Stimulated activated CD8-positive, alpha-beta memory T cell treated with anti-CD3 and anti-CD28 coated beads, Interleukin-15, amount 100 ng/mL, for 24 hours (primary cell): ENCODE data around the gene LUZP1.

Source experiments
- DNase-seq: peaks from one replicate; pipeline ENCODE4 v3.0.0-alpha.2; 2020; ENCODE audit warnings: low read depth

The LUZP1 gene

DNA sequence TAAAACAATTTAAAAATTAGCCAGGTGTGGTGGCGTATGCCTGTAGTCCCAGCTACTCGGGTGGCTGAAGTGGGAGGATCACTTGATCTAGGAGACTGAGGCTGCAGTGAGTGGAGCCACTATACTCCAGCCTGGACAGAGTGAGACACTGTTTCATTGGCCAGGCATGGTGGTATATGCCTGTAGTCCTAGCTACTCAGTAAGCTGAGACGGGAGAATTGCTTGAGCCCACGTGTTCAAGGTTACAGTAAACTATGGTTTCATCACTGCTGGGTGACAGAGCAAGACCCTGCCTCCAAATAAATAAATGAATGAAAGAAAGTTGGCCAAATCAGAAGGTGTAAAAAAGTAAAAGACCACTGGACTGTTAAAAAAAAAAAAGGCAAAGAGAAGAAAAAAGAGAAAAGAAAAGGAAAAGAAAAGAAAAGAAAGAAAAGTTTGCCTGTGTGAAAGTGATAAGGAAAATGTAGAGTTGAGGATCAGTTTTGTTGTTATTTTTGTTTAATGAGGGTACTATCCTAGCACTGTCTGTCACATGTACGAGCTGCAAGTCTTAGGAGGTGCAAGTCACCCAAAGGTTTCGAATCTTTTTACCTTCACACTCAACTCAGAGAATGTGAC lies 52.3 kb downstream of the LUZP1 start:
- DNase-seq = no peak

DNA sequence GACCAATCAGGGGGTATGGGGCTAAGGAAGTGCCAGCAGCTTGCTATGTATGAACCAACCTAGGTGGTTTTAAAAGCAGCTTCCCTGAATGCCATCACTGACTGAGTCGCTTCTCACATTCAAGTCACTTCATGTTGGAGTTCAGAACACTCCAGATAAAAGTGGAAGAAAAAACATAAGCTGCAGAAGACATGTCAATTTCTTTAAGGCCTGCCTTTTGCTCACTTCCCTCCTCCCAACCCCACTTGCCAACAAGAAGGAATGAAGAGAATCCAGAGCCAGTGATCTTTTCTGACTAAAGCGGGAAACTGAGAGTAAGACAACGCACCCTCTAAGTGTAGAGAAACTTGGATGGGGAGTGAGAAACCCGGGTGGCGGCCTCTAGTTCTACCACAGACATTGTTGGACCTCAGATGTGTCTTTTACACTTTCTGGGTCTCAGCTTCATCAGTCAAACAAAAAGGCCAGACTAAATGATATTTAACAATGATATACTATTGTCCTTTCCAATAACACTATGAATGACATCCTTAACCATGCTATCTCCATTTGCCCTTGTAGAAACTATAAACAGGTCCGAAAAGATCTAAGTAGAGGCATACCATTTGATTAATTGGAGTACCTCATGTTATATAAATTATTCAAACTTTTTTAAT lies 54.1 kb downstream of the LUZP1 start:
- no peak for DNase-seq

GRCh38 chr1:23111600-23112535 lies 56.8 kb downstream of the LUZP1 start:
- DNase-seq = no peak

GRCh38 chr1:23110391-23110790 lies 58.3 kb downstream of the LUZP1 start:
- DNase-seq = no peak

GRCh38 chr1:23108918-23109533 lies 59.6 kb downstream of the LUZP1 start:
- DNase-seq = no peak

GRCh38 chr1:23103001-23103889 lies 65.4 kb downstream of the LUZP1 start:
- no peak for DNase-seq

DNA sequence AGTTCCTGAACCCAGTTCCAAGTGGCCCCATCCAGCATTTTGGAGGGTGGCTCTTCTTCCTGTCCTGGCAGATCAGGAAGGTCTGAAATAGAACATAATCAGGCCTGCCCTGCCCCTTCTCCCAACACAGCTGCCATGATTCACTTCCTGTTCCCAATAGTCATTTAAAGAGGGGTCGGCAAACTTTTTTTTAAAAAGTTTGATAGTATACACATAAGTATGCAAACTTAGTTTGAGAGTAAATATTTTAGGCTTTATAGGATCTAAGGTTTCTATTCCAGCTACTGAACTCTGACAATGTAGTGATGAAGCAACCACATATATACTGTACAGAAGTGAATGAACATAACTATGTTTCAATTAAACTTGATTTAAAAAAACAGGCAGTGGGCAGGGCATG lies 66.4 kb downstream of the LUZP1 start:
- DNase-seq = no peak

- DNase-seq = no peak
Measured at GRCh38 chr1:23101887-23102286, 66.8 kb downstream of the LUZP1 start.

GRCh38 chr1:23101101-23101827 lies 67.4 kb downstream of the LUZP1 start:
- DNase-seq = no peak

DNA sequence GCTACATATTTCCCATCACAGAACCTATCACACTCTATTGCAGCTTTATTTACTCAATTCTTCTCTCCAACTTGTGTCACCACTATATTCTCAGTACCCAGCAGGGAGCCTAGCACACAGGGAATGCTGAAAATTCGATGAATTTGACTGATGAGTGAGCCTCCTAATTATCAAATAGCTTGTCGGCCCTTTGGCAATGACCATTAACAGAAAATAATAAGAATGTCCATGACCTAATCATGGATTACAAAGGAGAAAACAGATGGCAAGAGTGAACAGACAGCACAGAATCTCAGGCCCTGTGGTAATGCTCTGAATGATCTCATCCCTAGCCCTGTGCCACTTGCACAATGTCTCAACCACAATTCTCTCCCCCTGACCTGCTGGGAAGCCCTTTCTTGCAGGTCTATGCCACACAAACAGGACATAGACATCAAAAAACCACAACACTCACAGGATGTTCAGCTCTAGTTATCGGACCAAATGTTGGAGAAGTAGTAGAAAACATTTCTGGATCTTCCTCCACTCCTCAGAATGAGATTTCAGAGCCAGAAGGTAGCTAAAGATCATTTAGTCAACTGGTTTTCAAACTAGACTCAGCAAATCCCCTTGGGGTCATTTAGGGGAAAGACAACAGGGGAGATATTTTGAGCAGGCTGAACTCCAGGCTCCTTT lies 68.4 kb downstream of the LUZP1 start:
- no peak for DNase-seq

GRCh38 chr1:23099171-23099536 lies 69.5 kb downstream of the LUZP1 start:
- DNase-seq = no peak

DNA sequence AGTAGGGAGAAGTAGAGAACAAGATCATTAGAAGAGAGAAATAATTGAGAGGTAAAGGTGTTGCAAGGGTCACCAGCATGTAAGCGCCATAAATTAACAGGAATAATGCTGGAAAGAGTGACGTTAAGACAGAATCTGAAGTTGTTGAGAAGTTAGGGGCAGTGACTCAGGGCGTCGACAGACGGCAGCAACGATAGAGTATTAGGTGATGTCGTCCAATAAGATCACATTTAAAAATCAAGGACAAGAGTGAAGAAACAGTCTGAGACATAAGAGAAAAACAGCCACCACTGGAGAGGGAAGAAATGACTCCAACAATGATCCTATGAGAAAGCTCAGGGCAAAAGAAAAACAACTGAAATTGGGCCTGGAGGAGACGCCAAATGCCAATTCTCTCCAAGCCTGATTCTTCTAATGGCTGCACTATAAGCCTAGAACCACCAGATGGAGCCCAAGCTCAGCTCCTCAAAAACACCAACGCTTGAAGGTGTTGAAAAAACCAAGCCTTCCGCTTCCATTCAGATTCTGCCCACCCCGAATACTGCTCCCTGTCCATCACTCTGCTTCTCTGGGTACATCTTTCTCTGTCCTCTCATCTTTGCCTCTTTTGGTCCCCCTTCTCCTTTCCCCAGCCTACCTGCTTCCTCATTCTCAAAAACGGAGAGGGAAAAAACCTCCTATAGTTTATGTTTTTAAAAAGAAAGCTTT lies 70.0 kb downstream of the LUZP1 start:
- DNase-seq = no peak

DNA sequence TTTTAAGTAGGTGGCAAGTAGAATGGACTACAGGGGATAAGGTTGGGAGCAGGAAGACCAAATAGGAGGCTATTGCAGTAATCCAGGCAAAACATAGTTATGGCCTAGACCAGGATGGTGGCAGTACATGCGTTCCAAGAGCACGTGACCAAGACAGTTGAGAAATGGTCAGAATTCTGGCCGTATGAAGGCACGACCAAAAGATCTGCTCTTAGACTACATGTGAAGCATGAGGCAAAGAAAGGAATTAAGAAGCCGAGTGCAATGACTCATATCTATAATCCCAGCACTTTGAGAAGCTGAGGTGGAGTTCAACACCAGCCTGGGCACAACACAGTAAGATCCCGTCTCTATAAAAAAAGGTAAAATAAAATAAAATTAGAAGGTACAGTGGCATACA lies 71.3 kb downstream of the LUZP1 start:
- no peak for DNase-seq

- DNase-seq = no peak
Measured at GRCh38 chr1:23092447-23092846, 76.2 kb downstream of the LUZP1 start.

GRCh38 chr1:23091545-23091944 lies 77.1 kb downstream of the LUZP1 start:
- DNase-seq = no peak

- DNase-seq = no peak
Measured at GRCh38 chr1:23090056-23090455, 78.6 kb downstream of the LUZP1 start.

DNA sequence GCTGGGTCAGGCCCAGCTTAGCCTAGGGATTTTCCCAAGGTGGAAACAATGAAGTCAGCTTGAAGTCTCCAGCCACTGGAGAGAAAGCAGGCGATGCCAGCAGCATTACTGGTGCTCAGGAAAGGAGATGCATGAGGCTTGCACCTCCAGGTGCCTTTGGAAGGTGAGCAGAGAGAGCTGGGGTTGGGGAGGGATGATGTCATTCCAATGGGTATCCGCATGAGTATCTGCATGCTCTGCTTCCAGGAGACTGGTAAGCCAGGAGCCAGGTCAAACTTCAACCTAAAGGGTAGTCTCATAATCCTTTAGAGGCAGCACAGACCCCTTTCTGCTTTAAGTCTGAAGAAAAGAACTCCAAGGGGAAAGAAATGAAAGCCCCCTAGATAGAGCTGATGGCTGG lies 80.6 kb downstream of the LUZP1 start:
- no peak for DNase-seq

DNA sequence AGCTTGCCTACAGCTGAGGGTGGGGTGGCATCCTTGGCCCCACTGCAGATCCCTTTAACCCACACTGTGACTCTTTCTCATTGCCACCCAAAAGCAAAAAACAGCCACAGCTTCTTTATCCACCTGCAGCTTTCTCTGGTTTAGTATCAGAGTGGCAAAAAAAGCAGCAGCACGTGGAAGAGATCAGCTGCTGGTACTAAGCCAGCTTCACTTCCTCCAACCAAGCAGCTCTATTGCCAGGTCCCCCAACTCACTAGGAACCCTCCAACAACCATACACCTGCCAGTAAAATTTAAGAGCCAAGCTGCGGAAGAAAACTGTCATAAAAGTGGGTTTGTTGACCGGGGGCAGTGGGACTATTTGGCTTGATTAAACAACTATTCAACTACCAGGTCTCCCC lies 83.0 kb downstream of the LUZP1 start:
- DNase-seq = no peak

DNA sequence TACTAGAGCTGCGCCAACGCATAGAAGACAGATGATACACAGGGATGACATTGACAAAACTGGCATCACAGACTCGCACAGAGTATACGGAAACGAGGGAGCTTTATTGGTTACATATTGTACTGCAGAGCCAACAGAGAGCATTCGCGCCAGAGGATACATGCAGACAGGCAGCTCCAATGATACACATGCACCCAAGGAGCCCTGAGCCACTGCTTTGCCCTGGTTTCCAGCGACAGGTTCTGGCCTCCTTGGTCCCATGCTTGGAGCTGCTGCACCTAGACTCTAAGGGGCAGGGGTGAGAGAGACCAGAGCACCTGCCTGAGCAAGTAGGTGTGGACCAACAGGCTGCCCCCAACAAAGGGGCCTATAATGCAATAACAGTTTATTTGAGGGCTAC lies 83.8 kb downstream of the LUZP1 start:
- DNase-seq = no peak
